ENCODE measurements around the gene ANO6.

The ANO6 gene

GRCh38 chr12:45189766-45190403 lies 26.0 kb upstream of the ANO6 start:
- no peak for DNase-seq (ENCODE audit: extremely low read depth, insufficient read length)
- H3K36me3 ChIP-seq (ENCODE audit: control insufficient read depth, insufficient read depth, low read length): no peaks in the 10 kb centered on the region
- H3K4me3 ChIP-seq (replicated peaks; ENCODE audit: low read depth, low read length): no peak overlapping the region
- no peaks in the 10 kb centered on the region for H3K27me3 ChIP-seq (replicated peaks; ENCODE audit: control insufficient read depth, insufficient read depth, low read length)
- no peak for TF ChIP-seq CTCF (IDR thresholded peaks at IDR 0.05; ENCODE audit: insufficient read depth, low read length, poor library complexity, severe bottlenecking)

GRCh38 chr12:45191239-45191638 lies 24.7 kb upstream of the ANO6 start:
- TF ChIP-seq CTCF (IDR thresholded peaks at IDR 0.05; ENCODE audit: insufficient read depth, low read length, poor library complexity, severe bottlenecking): no peak
- Histone ChIP-seq H3K4me3 (replicated peaks; ENCODE audit: low read depth, low read length) (no peak overlapping the region), H3K36me3 (ENCODE audit: control insufficient read depth, insufficient read depth, low read length) (no peaks in the 10 kb centered on the region), H3K27me3 (replicated peaks; ENCODE audit: control insufficient read depth, insufficient read depth, low read length) (no peaks in the 10 kb centered on the region)
- no peak for DNase-seq (ENCODE audit: extremely low read depth, insufficient read length)

- no peak for DNase-seq (ENCODE audit: extremely low read depth, insufficient read length)
- no peaks in the 10 kb centered on the region for H3K27me3 ChIP-seq (replicated peaks; ENCODE audit: control insufficient read depth, insufficient read depth, low read length)
- H3K4me3 ChIP-seq (replicated peaks; ENCODE audit: low read depth, low read length): no peak overlapping the region
- no peaks in the 10 kb centered on the region for H3K36me3 ChIP-seq (ENCODE audit: control insufficient read depth, insufficient read depth, low read length)
- TF ChIP-seq CTCF (IDR thresholded peaks at IDR 0.05; ENCODE audit: insufficient read depth, low read length, poor library complexity, severe bottlenecking): no peak
These were observed 23.2 kb upstream of the ANO6 start for GRCh38 chr12:45192707-45193106.

GRCh38 chr12:45200491-45201043 lies 15.3 kb upstream of the ANO6 start:
- H3K36me3 ChIP-seq (ENCODE audit: control insufficient read depth, insufficient read depth, low read length): no peaks in the 10 kb centered on the region
- H3K27me3 ChIP-seq (replicated peaks; ENCODE audit: control insufficient read depth, insufficient read depth, low read length): no peaks in the 10 kb centered on the region
- no peak for DNase-seq (ENCODE audit: extremely low read depth, insufficient read length)
- no peak overlapping the region for H3K4me3 ChIP-seq (replicated peaks; ENCODE audit: low read depth, low read length)
- TF ChIP-seq CTCF (IDR thresholded peaks at IDR 0.05; ENCODE audit: insufficient read depth, low read length, poor library complexity, severe bottlenecking): no peak

GRCh38 chr12:45203767-45204166 lies 12.1 kb upstream of the ANO6 start:
- H3K4me3 ChIP-seq (replicated peaks; ENCODE audit: low read depth, low read length): no peak overlapping the region
- H3K27me3 ChIP-seq (replicated peaks; ENCODE audit: control insufficient read depth, insufficient read depth, low read length): no peaks in the 10 kb centered on the region
- H3K36me3 ChIP-seq (ENCODE audit: control insufficient read depth, insufficient read depth, low read length): no peaks in the 10 kb centered on the region
- DNase-seq (ENCODE audit: extremely low read depth, insufficient read length): no peak
- TF ChIP-seq CTCF (IDR thresholded peaks at IDR 0.05; ENCODE audit: insufficient read depth, low read length, poor library complexity, severe bottlenecking): no peak
